GM12891 (cell line): ENCODE data around the gene STARD10.

Source experiments
- PAX5 ChIP-seq: IDR thresholded peaks from 2 replicates; pipeline ENCODE4 v1.6.1; 2011; ENCODE audit warnings: low read length, moderate library complexity, mild to moderate bottlenecking; ENCODE audit not compliant: insufficient read depth, severe bottlenecking
- POLR2A ChIP-seq: IDR thresholded peaks from 2 replicates; pipeline ENCODE4 v1.6.1; 2011; ENCODE audit warnings: low read depth, low read length, control low read depth
- POLR2AphosphoS5 ChIP-seq: IDR thresholded peaks from 2 replicates; pipeline ENCODE4 v1.6.1; 2011; ENCODE audit warnings: low read depth, low read length, control low read depth
- TAF1 ChIP-seq: IDR thresholded peaks from 2 replicates; pipeline ENCODE4 v1.6.1; 2011; ENCODE audit warnings: low read depth, low read length, control low read depth

- no peak for TF ChIP-seq TAF1
- TF ChIP-seq POLR2AphosphoS5, result no peak
- TF ChIP-seq POLR2A, result no peak
- TF ChIP-seq PAX5, result no peak
Observed at GRCh38 chr11:72754544-72755155, 39.2 kb downstream of the STARD10 start.
